Measurements from ENCODE around the gene FANCF.

DNA sequence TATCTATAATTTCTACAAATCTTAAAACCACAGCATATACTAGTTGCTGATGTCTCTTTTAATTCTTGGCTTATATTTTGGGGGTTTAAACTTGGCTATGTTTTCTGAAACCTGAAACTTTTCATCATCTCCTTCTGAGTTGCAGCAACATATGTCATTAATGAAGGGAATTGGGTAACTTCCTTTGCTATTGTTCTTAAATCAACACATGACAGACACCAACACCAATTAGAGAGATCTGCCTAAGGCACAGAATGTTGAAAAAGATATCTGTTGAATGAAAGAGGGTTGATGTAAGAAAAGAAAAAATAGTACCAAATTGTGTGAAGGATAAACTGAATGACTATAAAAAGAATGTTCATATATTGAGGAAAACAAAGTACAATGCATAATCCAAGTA lies 30.5 kb upstream of the FANCF start:
- TF ChIP-seq, protein P1, sequence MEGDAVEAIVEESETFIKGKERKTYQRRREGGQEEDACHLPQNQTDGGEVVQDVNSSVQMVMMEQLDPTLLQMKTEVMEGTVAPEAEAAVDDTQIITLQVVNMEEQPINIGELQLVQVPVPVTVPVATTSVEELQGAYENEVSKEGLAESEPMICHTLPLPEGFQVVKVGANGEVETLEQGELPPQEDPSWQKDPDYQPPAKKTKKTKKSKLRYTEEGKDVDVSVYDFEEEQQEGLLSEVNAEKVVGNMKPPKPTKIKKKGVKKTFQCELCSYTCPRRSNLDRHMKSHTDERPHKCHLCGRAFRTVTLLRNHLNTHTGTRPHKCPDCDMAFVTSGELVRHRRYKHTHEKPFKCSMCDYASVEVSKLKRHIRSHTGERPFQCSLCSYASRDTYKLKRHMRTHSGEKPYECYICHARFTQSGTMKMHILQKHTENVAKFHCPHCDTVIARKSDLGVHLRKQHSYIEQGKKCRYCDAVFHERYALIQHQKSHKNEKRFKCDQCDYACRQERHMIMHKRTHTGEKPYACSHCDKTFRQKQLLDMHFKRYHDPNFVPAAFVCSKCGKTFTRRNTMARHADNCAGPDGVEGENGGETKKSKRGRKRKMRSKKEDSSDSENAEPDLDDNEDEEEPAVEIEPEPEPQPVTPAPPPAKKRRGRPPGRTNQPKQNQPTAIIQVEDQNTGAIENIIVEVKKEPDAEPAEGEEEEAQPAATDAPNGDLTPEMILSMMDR (IDR thresholded peaks at IDR 0.05) = no peak
- TF ChIP-seq EP300 (IDR thresholded peaks at IDR 0.05) = no peak
- TF ChIP-seq POLR2AphosphoS5 (IDR thresholded peaks at IDR 0.05) = no peak

Data from suprapubic skin (tissue), 4 donors.